GM12878 (cell line): ENCODE data around the gene APOBEC3H. TPM values are rescaled to one million over a fixed set of nuclear protein-coding genes. Genes with fewer than 3 reads are reported as not detected.

Experiments
- ATAC-seq: fragments of 200-7000 bp; cut with Tn5 transposase; 3 replicates; pipeline ENCODE4 v1.9.1; 2020; ENCODE audit warnings: mild to moderate bottlenecking, moderate library complexity
- BruUV-seq: library from RNA; stranded (reverse); fragments of 400-500 nt; replicated peaks from 2 replicates; lab custom pipeline; 2021; lab: Mats Ljungman, UMichigan
- CTCF ChIA-PET: fragments of 300-600 bp; sonication (Branson Sonifier 250); formaldehyde crosslinking; extraction: SDS; loops from one replicate; lab custom pipeline; 2021; ENCODE audit warnings: inconsistent platforms; lab: Yijun Ruan, JAX
- POLR2A ChIA-PET: fragments of 350-600 bp; formaldehyde crosslinking; extraction: SDS; loops from one replicate; lab custom pipeline; 2021; ENCODE audit warnings: inconsistent platforms; lab: Charles Lee
- RAD21 ChIA-PET: fragments of 300-600 bp; sonication (Branson Sonifier 250); formaldehyde crosslinking; loops from one replicate; lab custom pipeline; 2023; ENCODE audit warnings: antibody characterized with exemption; ENCODE audit not compliant: unreplicated experiment; lab: Charles Lee
- SMC1A ChIA-PET: fragments of 300-600 bp; sonication (Branson Sonifier 250); formaldehyde crosslinking; loops from one replicate; lab custom pipeline; 2023; ENCODE audit not compliant: unreplicated experiment, uncharacterized antibody; lab: Charles Lee
- DNase-seq: peaks from one replicate; pipeline ENCODE4 v3.0.0-alpha.2; 2011; ENCODE audit warnings: low read depth, low spot score
- FAIRE-seq: peaks from 3 replicates; lab custom pipeline; 2011; peaks lifted over from hg19 to GRCh38; lab: Jason Lieb, UNC
- H2AFZ ChIP-seq: 2 replicates; pipeline ENCODE4 v1.6.0; 2011; ENCODE audit warnings: low read depth, low read length, control low read depth; ENCODE audit not compliant: control insufficient read depth
- H3K27ac ChIP-seq: 2 replicates; pipeline ENCODE4 v1.5.1; 2011; ENCODE audit warnings: control low read depth; ENCODE audit not compliant: control insufficient read depth, insufficient read depth
- H3K27me3 ChIP-seq, 2 experiments: replicated peaks in 1 of 2; 2 replicates each; pipeline versions ENCODE4 v1.6.0 to v1.6.1; 2011; ENCODE audit warnings: low read length in 1 of 2; ENCODE audit not compliant: control insufficient read depth in 2 of 2, insufficient read depth in 2 of 2
- H3K36me3 ChIP-seq, 2 experiments: 2 replicates each; pipeline ENCODE4 v1.5.1; 2011; ENCODE audit warnings: low read length in 1 of 2; ENCODE audit not compliant: control insufficient read depth in 2 of 2, insufficient read depth in 2 of 2
- H3K4me1 ChIP-seq: 2 replicates; pipeline ENCODE4 v1.6.1; 2011; ENCODE audit warnings: mild to moderate bottlenecking, low read length, moderate library complexity, mixed read lengths; ENCODE audit not compliant: control insufficient read depth, insufficient read depth
- H3K4me2 ChIP-seq: 2 replicates; pipeline ENCODE4 v1.6.0; 2011; ENCODE audit warnings: control low read depth; ENCODE audit not compliant: control insufficient read depth, insufficient read depth
- H3K4me3 ChIP-seq: fragments of 200-600 bp; sonication (generic); 2 replicates; pipeline ENCODE4 v1.5.1; 2016
- H3K79me2 ChIP-seq: 2 replicates; pipeline ENCODE4 v1.6.0; 2011; ENCODE audit warnings: low read length; ENCODE audit not compliant: control insufficient read depth, insufficient read depth
- H3K9ac ChIP-seq: 2 replicates; pipeline ENCODE4 v1.8.0; 2011; ENCODE audit warnings: low read length, control low read depth, mixed read lengths; ENCODE audit not compliant: control insufficient read depth, insufficient read depth
- H3K9me3 ChIP-seq: replicated peaks from 3 replicates; pipeline ENCODE4 v1.5.1; 2011; ENCODE audit warnings: mild to moderate bottlenecking, low read length; ENCODE audit not compliant: control insufficient read depth, insufficient read depth
- H4K20me1 ChIP-seq: 2 replicates; pipeline ENCODE4 v1.6.0; 2011; ENCODE audit not compliant: control insufficient read depth, insufficient read depth
- POLR2A ChIP-seq: IDR thresholded peaks from 2 replicates; pipeline ENCODE4 v1.6.1; 2011; ENCODE audit warnings: low read depth, mild to moderate bottlenecking, low read length
- USF2 ChIP-seq: IDR thresholded peaks from 2 replicates; pipeline ENCODE4 v1.6.1; 2011; ENCODE audit warnings: low read depth, low read length, improper control_type of control experiment, borderline replicate concordance
- ZBTB40 ChIP-seq: fragments of 450-650 bp; IDR thresholded peaks from 2 replicates; pipeline ENCODE4 v1.6.1; 2016; ENCODE audit warnings: mild to moderate bottlenecking, moderate library complexity, borderline replicate concordance
- ZNF207 ChIP-seq: fragments of 450-650 bp; IDR thresholded peaks from 2 replicates; pipeline ENCODE4 v1.6.1; 2014; ENCODE audit warnings: antibody characterized with exemption, mild to moderate bottlenecking, borderline replicate concordance
- WGBS: methylation state at CpG from one replicate; pipeline ENCODE4 v1.1.6; 2016; ENCODE audit warnings: low lambda C conversion rate; ENCODE audit not compliant: insufficient replicate concordance, insufficient coverage; ENCODE audit errors: missing lambda C conversion rate; 5-methylcytosine and 5-hydroxymethylcytosine counted together
- in situ Hi-C: fragments of 300-500 bp; cut with MboI; formaldehyde crosslinking; loops from 9 replicates; pipeline ENCODE4 v1.14.3; 2018; ENCODE audit warnings: mixed read lengths
- intact Hi-C: fragments of 100-400 bp; cut with micrococcal nuclease; formaldehyde crosslinking; loops from one replicate; pipeline ENCODE4 v1.14.2; 2022; ENCODE audit not compliant: unreplicated experiment
- polyA plus RNA-seq, 11 experiments: library from polyadenylated mRNA; depleted of rRNA in 4 of 11; unstranded in 6 of 11; stranded (reverse) in 5 of 11; fragments of >200 nt; fragmentation: Nextera tagmentation in 4 of 11; fragmentation: Illumina TruSeq in 1 of 11; extraction: Ambion mirVana in 4 of 11; extraction: Trizol in 1 of 11; gene quantifications; 1 replicate in 1 of 11; 2 replicates in 10 of 11; pipeline versions ENCODE4 v1.2.1 to v1.2.3, GENCODE V29; 2011 to 2016; ENCODE audit warnings: inconsistent platforms in 2 of 11, missing spikeins in 2 of 11, low read depth in 1 of 11
- total RNA-seq, 4 experiments: library from RNA; depleted of rRNA in 3 of 4; stranded (reverse); fragments of >200 nt in 3 of 4; fragmentation: Illumina TruSeq in 1 of 4; extraction: Trizol in 1 of 4; gene quantifications; 2 replicates each; pipeline versions ENCODE4 v1.2.1 to v1.2.3, GENCODE V29; 2013 to 2021

The APOBEC3H gene
- total and polyA plus RNA-seq, 10 of the 15 experiments (the other 5 are each of a cell fraction or from before 2014, with no cell fraction given) = 7.5 to 23.0 (median 14.8) TPM

GRCh38 chr22:39123751-39124581 is 26.9 kb downstream of the APOBEC3H start:
- Histone ChIP-seq H3K27ac (no peak overlapping the region), H3K4me2 (no peak overlapping the region), H2AFZ (no peak overlapping the region), H3K4me3 (no peak overlapping the region), H3K9me3 (no peaks in the 10 kb centered on the region), H3K79me2 (no peaks in the 10 kb centered on the region), H3K36me3 (no peaks in the 10 kb centered on the region), H3K4me1 (no peaks in the 10 kb centered on the region), H3K27me3 (no peaks in the 10 kb centered on the region), H3K9ac (no peak overlapping the region), H4K20me1 (no peaks in the 10 kb centered on the region)
- CTCF ChIA-PET = interaction anchor here (1.6 to 7.6 kb wide), 4 partner anchors 11 to 254 kb away, joined by 5 to 74 read pairs (median 6); no protein-coding TSS in a partner anchor
- TF ChIP-seq ZBTB40 (no peak), USF2 (no peak), POLR2A (no peak), ZNF207 (no peak)
- no peak for ATAC-seq
- POLR2A ChIA-PET = interaction anchor here (0.5 kb wide), 1 partner anchor 82 kb away, joined by 4 read pairs; no protein-coding TSS in a partner anchor
- DNase-seq = no peak
- WGBS = 28% methylated on average over 19 of the region's 33 CpGs
- RAD21 ChIA-PET = interaction anchor here (0.6 to 1.4 kb wide), 4 partner anchors 121 to 254 kb away, joined by 3 read pairs; no protein-coding TSS in a partner anchor
- in situ Hi-C loops = loop anchor here (10.0 kb wide), 1 partner anchor 359 kb away; no protein-coding TSS in a partner anchor
- FAIRE-seq = no peak
- BruUV-seq = no TSS peak
- intact Hi-C loops = loop anchor here (10.0 kb wide), 1 partner anchor 359 kb away; no protein-coding TSS in a partner anchor
- SMC1A ChIA-PET = interaction anchor here (1.1 to 1.2 kb wide), 2 partner anchors 27 to 255 kb away, joined by 3 read pairs; no protein-coding TSS in a partner anchor
